ENCODE data around the gene MDFIC.
A peak's percentile ranks its signal among the peaks of the same experiment; 100 is the strongest.

- TF ChIP-seq POLR2AphosphoS5 (IDR thresholded peaks at IDR 0.05; ENCODE audit: borderline replicate concordance, low read depth, low read length) (peak; percentile 67; the same call in 1 of the 2 replicates), EZH2 (IDR thresholded peaks at IDR 0.05) (no peak)
These were observed at the start of gene MDFIC for GRCh38 chr7:114922026-114922651.

Measured in SK-N-MC (cell line).